ENCODE results near the gene PCK1. TPM values are rescaled to one million over a fixed set of nuclear protein-coding genes. Genes with fewer than 3 reads are reported as not detected.

The PCK1 gene
- total and polyA plus RNA-seq, 2 of the 13 experiments (the other 11 are each of a cell fraction or from before 2014, with no cell fraction given): 6.5 to 12.6 TPM

DNA sequence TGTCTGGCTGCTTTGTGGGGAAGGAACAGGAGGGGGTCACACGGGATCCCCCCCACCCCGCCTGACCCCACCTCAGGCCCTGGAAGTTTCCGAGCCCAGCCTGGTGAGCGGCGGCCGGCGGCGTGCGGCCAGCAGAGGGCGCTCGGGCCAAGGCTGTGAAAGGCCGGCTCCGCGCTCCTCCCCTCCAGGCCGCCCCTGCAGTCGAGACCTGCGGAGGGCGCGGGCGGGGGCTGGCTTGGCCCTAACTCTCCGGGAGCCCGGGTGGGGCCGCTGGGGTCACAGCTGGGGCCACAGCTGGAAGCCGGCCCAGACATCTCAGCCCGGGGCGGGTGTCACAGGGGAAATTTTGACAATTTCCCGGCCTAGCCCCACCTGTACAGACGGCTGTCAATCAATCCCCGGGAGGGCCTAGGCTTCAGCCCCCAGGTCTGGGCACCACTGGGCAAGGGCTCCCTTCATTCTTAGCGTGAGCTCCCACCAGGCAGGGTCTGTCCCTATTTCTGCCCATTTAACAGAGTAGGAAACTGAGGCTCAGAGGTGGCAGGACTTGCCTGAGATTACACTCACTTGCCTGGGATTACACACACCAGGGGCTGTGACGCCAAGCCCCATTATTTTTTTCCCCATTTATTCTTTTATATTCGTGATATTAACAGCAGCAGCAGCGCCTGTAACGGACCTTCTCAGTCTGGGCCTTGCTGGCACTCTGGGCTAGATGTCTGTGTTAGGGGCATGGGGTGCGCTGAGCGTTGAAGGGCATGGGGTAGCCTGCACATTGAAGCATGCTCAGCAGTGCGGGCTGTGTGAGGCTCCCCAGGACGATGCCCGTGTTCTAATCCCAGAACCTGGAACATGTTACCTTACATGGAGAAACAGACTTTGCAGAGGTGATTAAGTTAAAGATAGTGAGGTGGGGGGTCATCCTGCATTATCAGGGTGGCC, 36.4 kb downstream of the PCK1 start (continued):
- peak; percentile 82 for TF ChIP-seq ZFP91 (CRISPR knock-in tag; IDR thresholded peaks at IDR 0.05; ENCODE audit: borderline replicate concordance)
- no peak for TF ChIP-seq ZNF138 (CRISPR knock-in tag; IDR thresholded peaks at IDR 0.05; ENCODE audit: low read depth)
- TF ChIP-seq ZNF607 (CRISPR knock-in tag; IDR thresholded peaks at IDR 0.05; ENCODE audit: borderline replicate concordance): 0 out of 2 replicates have a peak, but pooled peaks have one; percentile 57
- TF ChIP-seq ZNF558 (CRISPR knock-in tag; IDR thresholded peaks at IDR 0.05; ENCODE audit: borderline replicate concordance): 0 out of 2 replicates have a peak, but pooled peaks have one; percentile 64
- TF ChIP-seq ZSCAN21 (CRISPR knock-in tag; IDR thresholded peaks at IDR 0.05; ENCODE audit: borderline replicate concordance): peak; percentile 32; the same call in 1 of the 2 replicates
- 0 out of 2 replicates have a peak, but pooled peaks have one; percentile 62 for TF ChIP-seq KDM4B (CRISPR knock-in tag; IDR thresholded peaks at IDR 0.05)
- peak; percentile 41; the same call in 1 of the 2 replicates for TF ChIP-seq ZBTB38 (CRISPR knock-in tag; IDR thresholded peaks at IDR 0.05)
- 0 out of 2 replicates have a peak, but pooled peaks have one; percentile 25 for TF ChIP-seq NR3C1 (CRISPR knock-in tag; IDR thresholded peaks at IDR 0.05)
- TF ChIP-seq ZNF773 (CRISPR knock-in tag; IDR thresholded peaks at IDR 0.05; ENCODE audit: borderline replicate concordance): peak; percentile 21; the same call in 1 of the 2 replicates
- TF ChIP-seq SAFB2 (CRISPR knock-in tag; IDR thresholded peaks at IDR 0.05; ENCODE audit: borderline replicate concordance, low read depth): peak; percentile 90
- peak; percentile 80; the same call in 1 of the 2 replicates for TF ChIP-seq HOXA5 (CRISPR knock-in tag; IDR thresholded peaks at IDR 0.05)
- no peak for TF ChIP-seq E2F1 (CRISPR knock-in tag; IDR thresholded peaks at IDR 0.05)
- 0 out of 2 replicates have a peak, but pooled peaks have one; percentile 42 for TF ChIP-seq CBFB (CRISPR knock-in tag; IDR thresholded peaks at IDR 0.05)
- peak; percentile 29; the same call in 1 of the 2 replicates for TF ChIP-seq ZNF556 (CRISPR knock-in tag; IDR thresholded peaks at IDR 0.05; ENCODE audit: borderline replicate concordance)
- 0 out of 2 replicates have a peak, but pooled peaks have one; percentile 64 for TF ChIP-seq ZFP36L1 (CRISPR knock-in tag; IDR thresholded peaks at IDR 0.05)
- TF ChIP-seq EP300 (IDR thresholded peaks at IDR 0.05; ENCODE audit: low read depth in 2 of 2, low read length in 2 of 2): 0 out of 4 replicates have a peak, but pooled peaks of 1 of the 2 experiments have one; percentile 16
- no peak for TF ChIP-seq EP300 (CRISPR knock-in tag; IDR thresholded peaks at IDR 0.05; ENCODE audit: borderline replicate concordance)
- 0 out of 2 replicates have a peak, but pooled peaks have one; percentile 29 for TF ChIP-seq ZNF160 (CRISPR knock-in tag; IDR thresholded peaks at IDR 0.05)
- TF ChIP-seq, protein P1, sequence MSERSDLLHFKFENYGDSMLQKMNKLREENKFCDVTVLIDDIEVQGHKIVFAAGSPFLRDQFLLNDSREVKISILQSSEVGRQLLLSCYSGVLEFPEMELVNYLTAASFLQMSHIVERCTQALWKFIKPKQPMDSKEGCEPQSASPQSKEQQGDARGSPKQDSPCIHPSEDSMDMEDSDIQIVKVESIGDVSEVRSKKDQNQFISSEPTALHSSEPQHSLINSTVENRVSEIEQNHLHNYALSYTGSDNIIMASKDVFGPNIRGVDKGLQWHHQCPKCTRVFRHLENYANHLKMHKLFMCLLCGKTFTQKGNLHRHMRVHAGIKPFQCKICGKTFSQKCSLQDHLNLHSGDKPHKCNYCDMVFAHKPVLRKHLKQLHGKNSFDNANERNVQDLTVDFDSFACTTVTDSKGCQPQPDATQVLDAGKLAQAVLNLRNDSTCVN (CRISPR knock-in tag; IDR thresholded peaks at IDR 0.05; ENCODE audit: borderline replicate concordance): peak; percentile 27; the same call in 1 of the 2 replicates
- peak; percentile 67; the same call in 1 of the 2 replicates for TF ChIP-seq GABPB1 (CRISPR knock-in tag; IDR thresholded peaks at IDR 0.05)
- TF ChIP-seq SOX5 (CRISPR knock-in tag; IDR thresholded peaks at IDR 0.05; ENCODE audit: borderline replicate concordance): 0 out of 2 replicates have a peak, but pooled peaks have one; percentile 11
- TF ChIP-seq FIP1L1 (IDR thresholded peaks at IDR 0.05; ENCODE audit: borderline replicate concordance, insufficient read depth, low read depth, low read length): no peak
- TF ChIP-seq ZNF263 (CRISPR knock-in tag; IDR thresholded peaks at IDR 0.05): peak; percentile 95
- TF ChIP-seq, protein P2, sequence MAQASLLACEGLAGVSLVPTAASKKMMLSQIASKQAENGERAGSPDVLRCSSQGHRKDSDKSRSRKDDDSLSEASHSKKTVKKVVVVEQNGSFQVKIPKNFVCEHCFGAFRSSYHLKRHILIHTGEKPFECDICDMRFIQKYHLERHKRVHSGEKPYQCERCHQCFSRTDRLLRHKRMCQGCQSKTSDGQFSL (CRISPR knock-in tag; IDR thresholded peaks at IDR 0.05): peak; percentile 63; the same call in 1 of the 2 replicates
